SH-SY5Y (cell line): ENCODE measurements around the gene RALY.

Experiments
- GATA2 ChIP-seq: IDR thresholded peaks from 2 replicates; pipeline ENCODE4 v1.6.1; 2011; ENCODE audit warnings: mild to moderate bottlenecking, low read depth, low read length
- GATA3 ChIP-seq: IDR thresholded peaks from 2 replicates; pipeline ENCODE4 v1.6.1; 2011; ENCODE audit warnings: low read depth, mild to moderate bottlenecking, low read length, moderate library complexity

DNA sequence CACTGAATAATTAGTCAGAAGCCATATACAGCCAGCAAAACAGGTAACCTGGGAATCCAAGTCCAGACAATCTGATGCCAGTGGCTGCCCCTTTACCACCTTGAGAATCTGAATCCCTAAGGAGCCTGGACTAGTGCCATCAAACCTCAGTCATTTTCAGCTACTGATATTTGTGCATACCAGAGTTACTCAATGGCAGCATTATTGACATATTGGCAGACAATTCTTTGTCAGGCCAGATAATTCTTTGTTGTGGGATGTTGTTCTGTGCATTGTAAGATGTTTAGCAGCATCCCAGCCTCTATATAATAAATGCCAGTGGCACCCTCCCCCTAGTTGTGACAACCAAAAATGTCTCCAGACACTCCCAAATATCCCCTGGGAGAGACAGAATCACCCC lies 121.5 kb downstream of the RALY start:
- no peak for TF ChIP-seq GATA2
- no peak for TF ChIP-seq GATA3
